ENCODE measurements around the gene GLRX3.

Gene GLRX3

DNA sequence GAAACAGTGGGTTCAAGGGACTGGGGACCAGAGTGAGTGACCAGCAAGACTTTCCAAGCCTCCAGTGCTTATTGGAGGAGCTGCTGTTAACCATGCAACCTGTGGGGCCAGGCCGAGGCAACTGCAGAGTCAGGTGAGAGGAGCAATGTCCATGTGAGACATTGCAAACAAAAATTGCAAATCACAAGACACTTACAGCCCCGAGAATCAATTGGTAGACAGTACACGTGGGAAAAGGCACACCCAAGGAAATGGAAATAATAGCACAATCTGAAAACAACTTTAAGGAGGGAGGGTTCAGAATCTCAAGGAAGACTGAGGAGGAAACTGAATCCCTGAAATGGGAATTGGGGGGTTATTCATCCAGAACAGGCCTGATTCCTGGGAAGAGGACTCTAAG lies 72.6 kb downstream of the GLRX3 start:
- TF ChIP-seq, protein P1, sequence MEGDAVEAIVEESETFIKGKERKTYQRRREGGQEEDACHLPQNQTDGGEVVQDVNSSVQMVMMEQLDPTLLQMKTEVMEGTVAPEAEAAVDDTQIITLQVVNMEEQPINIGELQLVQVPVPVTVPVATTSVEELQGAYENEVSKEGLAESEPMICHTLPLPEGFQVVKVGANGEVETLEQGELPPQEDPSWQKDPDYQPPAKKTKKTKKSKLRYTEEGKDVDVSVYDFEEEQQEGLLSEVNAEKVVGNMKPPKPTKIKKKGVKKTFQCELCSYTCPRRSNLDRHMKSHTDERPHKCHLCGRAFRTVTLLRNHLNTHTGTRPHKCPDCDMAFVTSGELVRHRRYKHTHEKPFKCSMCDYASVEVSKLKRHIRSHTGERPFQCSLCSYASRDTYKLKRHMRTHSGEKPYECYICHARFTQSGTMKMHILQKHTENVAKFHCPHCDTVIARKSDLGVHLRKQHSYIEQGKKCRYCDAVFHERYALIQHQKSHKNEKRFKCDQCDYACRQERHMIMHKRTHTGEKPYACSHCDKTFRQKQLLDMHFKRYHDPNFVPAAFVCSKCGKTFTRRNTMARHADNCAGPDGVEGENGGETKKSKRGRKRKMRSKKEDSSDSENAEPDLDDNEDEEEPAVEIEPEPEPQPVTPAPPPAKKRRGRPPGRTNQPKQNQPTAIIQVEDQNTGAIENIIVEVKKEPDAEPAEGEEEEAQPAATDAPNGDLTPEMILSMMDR (IDR thresholded peaks at IDR 0.05), result no peak
- Histone ChIP-seq H3K27ac (no peak overlapping the region), H3K4me3 (no peak overlapping the region)
- no peak for DNase-seq (ENCODE audit: low spot score)

DNA sequence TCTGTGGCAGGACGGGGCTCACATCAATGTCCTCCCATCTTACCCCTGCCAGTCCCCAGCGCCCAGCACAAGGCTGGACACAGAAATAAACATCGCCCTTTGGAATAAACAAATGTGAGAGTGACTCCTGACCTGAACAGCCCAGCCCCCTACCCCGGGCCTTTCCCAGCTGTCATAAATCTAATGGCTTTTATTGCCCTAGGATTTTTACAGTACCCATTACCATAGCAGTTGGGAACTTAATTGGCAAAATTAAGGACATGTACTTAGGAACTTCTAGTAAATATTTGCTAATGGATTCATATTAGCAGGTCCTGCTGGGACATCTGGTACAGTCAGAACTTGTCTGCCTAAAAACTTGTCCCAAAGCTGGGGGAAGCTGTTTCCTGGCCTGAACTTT lies 76.6 kb downstream of the GLRX3 start:
- TF ChIP-seq, protein P1 (IDR thresholded peaks at IDR 0.05), result no peak
- H3K4me3 ChIP-seq, result no peak overlapping the region
- no peak overlapping the region for H3K27ac ChIP-seq
- no peak for DNase-seq (ENCODE audit: low spot score)

DNA sequence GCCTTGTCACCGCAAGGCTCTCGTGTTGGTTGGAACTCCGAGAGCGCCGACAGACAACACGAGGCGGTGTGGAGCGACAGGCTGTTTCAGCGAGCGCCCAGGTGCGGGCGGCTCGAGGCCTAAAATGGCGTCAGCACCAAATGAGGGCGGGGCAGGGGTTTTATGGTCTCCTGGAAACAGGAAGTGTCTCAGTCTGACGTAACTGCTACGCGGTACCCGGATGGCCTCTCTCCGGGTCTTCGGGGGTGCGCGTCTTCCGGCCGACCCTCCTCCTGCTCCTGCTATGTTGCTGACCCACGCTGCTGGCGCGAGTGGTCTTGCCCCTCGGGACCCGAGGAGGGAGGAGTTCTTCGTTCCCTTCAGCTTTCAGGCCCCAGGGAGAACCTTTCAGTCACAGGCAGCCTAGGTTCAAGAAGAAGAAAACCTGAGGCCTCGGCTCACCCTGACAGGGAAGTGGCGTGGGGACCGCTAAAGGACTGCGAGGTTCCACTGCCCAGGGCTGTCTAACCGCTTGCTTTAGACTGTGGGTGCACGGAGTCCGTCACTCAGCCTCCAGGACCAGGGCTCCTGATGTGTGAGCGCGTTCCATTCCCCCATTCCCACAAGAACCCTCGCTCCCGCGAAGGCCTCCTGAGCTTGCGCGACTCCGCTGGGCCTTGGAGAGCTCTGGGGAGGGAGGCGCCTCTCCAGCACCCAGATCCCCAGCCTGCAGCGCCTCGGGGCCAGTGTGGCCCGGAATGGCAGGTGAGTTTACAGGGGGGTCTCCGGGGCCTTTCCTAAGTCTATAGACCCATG lies 77.3 kb downstream of the GLRX3 start:
- TF ChIP-seq, protein P1 (IDR thresholded peaks at IDR 0.05), result no peak
- no peak for DNase-seq (ENCODE audit: low spot score)

DNA sequence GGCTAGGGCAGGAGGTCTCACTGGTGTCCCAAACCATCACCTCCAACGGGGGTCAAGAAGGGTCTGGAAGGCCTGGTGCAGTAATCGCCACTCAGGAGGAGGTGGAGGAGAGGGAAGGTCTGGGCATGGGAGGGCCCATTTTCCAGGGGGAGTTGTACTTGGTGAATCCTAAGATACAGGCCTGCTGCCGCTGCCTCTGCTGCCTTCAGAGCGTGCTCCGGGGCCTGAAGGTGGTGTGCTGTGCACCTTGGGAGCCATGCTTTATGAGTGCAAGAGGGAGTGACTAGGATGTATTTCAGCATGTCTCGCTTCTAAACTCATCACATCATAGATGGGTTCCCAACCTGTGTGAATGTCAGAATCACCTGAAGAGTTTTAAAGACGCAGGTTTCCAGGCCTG lies 78.2 kb downstream of the GLRX3 start:
- TF ChIP-seq, protein P1 (IDR thresholded peaks at IDR 0.05), result no peak
- DNase-seq (ENCODE audit: low spot score), result no peak
- Histone ChIP-seq H3K4me3 (no peak overlapping the region), H3K27ac (no peak overlapping the region)

More for the DNA sequence above, 77.3 kb downstream of the GLRX3 start:
- no peak overlapping the region for H3K27ac ChIP-seq
- no peak overlapping the region for H3K4me3 ChIP-seq

DNA sequence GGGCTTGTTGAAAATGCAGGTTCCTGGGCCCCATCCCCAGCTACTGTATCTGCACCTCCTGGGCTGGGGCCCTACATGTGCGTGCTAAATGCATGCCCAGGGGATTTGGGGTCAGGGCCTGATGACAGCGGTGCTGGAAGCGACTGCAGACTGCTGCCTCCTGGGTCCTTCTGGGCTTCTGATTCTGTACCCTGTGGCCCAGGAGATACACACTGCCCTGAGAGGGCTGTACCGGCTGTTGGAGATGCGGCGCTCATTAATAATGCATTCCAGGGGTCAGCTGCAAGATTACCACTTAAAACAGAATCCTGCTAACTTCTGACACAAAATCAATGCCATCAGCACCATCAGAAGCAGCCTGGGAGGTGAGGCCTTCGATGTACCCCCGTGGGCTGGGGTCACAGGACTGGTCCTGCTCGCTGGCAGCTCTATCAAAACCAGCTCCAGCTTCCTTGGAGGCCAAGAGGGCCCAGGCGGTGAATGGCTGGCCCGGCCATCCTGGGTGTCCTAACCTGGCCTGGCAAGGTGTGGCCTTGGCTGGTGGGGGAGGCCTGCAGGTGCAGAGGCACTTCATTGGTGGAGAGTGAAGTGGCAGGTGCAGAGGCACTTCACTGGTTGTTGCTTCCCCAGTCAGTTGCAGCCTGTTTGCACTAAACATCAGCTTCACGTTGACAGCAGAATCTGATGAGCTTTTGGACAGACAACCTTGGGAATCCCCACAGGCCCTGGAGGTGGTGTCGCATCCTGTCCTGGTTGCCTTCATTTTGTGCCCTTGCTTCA lies 79.2 kb downstream of the GLRX3 start:
- Histone ChIP-seq H3K4me3 (no peak overlapping the region), H3K27ac (no peak overlapping the region)
- TF ChIP-seq, protein P1 (IDR thresholded peaks at IDR 0.05), result no peak
- DNase-seq (ENCODE audit: low spot score), result no peak

DNA sequence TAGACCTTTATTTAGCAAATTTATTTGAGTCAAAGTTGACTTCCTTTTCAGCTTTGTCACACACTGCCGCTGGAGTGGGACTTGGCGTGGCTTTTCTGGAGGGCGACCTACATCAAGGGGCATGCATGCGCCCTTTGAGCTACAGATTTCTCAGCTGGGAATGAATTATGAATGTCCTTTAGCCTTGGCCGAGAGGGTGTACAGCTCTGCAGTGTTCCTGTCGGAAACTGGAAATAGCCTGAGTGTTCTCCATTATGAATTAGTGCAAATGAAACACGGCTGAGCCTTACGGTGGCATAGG lies 79.7 kb downstream of the GLRX3 start:
- Histone ChIP-seq H3K27ac (no peak overlapping the region), H3K4me3 (no peak overlapping the region)
- no peak for DNase-seq (ENCODE audit: low spot score)
- TF ChIP-seq, protein P1 (IDR thresholded peaks at IDR 0.05), result no peak

Measured in coronary artery (tissue), 2 donors.